ENCODE results near the gene GAL3ST2.

DNA sequence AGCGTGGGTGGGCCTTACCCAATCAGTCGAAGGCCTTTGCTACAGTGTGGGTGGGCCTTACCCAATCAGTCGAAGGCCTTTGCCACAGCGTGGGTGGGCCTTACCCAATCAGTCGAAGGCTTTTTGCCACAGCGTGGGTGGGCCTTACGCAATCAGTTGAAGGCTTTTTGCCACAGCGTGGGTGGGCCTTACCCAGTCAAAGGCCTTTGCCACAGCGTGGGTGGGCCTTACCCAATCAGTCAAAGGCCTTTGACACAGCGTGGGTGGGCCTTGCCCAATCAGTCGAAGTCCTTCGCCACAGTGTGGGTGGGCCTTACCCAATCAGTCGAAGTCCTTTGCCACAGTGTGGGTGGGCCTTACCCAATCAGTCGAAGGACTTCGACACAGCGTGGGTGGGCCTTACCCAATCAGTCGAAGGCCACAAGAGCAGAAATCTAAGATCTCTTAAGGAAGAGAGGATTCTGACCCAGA, 16.3 kb upstream of the GAL3ST2 start:
- TF ChIP-seq TAF1 (IDR thresholded peaks at IDR 0.05; ENCODE audit: low read depth) (no peak), EZH2 (IDR thresholded peaks at IDR 0.05; ENCODE audit: borderline replicate concordance, insufficient read depth, low read length, poor library complexity, severe bottlenecking) (no peak)
- TF ChIP-seq, protein P1, sequence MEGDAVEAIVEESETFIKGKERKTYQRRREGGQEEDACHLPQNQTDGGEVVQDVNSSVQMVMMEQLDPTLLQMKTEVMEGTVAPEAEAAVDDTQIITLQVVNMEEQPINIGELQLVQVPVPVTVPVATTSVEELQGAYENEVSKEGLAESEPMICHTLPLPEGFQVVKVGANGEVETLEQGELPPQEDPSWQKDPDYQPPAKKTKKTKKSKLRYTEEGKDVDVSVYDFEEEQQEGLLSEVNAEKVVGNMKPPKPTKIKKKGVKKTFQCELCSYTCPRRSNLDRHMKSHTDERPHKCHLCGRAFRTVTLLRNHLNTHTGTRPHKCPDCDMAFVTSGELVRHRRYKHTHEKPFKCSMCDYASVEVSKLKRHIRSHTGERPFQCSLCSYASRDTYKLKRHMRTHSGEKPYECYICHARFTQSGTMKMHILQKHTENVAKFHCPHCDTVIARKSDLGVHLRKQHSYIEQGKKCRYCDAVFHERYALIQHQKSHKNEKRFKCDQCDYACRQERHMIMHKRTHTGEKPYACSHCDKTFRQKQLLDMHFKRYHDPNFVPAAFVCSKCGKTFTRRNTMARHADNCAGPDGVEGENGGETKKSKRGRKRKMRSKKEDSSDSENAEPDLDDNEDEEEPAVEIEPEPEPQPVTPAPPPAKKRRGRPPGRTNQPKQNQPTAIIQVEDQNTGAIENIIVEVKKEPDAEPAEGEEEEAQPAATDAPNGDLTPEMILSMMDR (IDR thresholded peaks at IDR 0.05; ENCODE audit: poor library complexity, severe bottlenecking), result no peak

Measured in neural cell (in vitro differentiated cells).